ENCODE data around the gene FRMPD2.
"Not testable (repeated sequence)": the region's sequence is repeated elsewhere in the genome, so short reads cannot be mapped to it uniquely, and the experiment has no call there.

FRMPD2 gene

DNA sequence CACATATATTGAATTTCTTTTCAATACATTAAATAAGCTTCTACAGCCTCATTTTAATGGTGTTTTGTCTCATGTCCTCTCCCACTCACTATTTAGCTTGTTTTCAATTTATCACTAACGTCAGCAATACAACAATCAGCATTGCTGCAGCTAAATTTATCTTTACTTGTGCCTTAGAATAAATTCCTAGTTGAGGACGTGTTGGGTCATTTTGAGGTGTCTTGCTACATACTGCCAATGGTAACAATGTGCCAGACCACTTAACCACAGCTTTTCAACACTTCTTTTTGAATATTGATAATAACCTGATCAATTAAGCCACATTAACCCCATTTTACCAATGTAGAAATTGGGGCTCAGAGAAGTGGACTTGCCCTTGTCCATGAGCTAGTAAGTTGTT lies 26.0 kb downstream of the FRMPD2 start:
- no peaks in the 10 kb centered on the region for H3K36me3 ChIP-seq (ENCODE audit: insufficient read depth, low read length)
- H3K4me3 ChIP-seq (ENCODE audit: low read depth in 1 of 2, low read length in 2 of 2), result no peak overlapping the region
- H3K4me2 ChIP-seq (ENCODE audit: insufficient read depth, low read length), result no peak overlapping the region
- no peak overlapping the region for H3K9ac ChIP-seq (ENCODE audit: low read depth, low read length)
- H3K27me3 ChIP-seq (ENCODE audit: insufficient read depth, low read length, poor library complexity), result no peaks in the 10 kb centered on the region
- H3K9me3 ChIP-seq (ENCODE audit: insufficient read depth, low read length, severe bottlenecking), result no peaks in the 10 kb centered on the region
- no peak for DNase-seq
- TF ChIP-seq EZH2 (IDR thresholded peaks at IDR 0.05; ENCODE audit: borderline replicate concordance, low read depth, low read length, severe bottlenecking) (no peak), CTCF (IDR thresholded peaks at IDR 0.05; ENCODE audit: borderline replicate concordance, extremely low read depth, low read length, poor library complexity, severe bottlenecking) (no peak)
- H3K27ac ChIP-seq (ENCODE audit: low read length), result no peak overlapping the region
- H3K4me1 ChIP-seq (ENCODE audit: insufficient read depth, low read length), result no peaks in the 10 kb centered on the region
- no peak overlapping the region for H2AFZ ChIP-seq (ENCODE audit: low read depth, low read length)
- H4K20me1 ChIP-seq (ENCODE audit: insufficient read depth, low read length), result no peaks in the 10 kb centered on the region
- H3K79me2 ChIP-seq (ENCODE audit: insufficient read depth, low read length), result no peaks in the 10 kb centered on the region
- no peak for ATAC-seq (ENCODE audit: insufficient read depth, low read depth)

GRCh38 chr10:48247680-48248079 lies 26.8 kb downstream of the FRMPD2 start:
- no peaks in the 10 kb centered on the region for H4K20me1 ChIP-seq (ENCODE audit: insufficient read depth, low read length)
- DNase-seq, result peak; percentile 4
- no peak overlapping the region for H3K9ac ChIP-seq (ENCODE audit: low read depth, low read length)
- H3K4me2 ChIP-seq (ENCODE audit: insufficient read depth, low read length), result no peak overlapping the region
- TF ChIP-seq CTCF (IDR thresholded peaks at IDR 0.05; ENCODE audit: borderline replicate concordance, extremely low read depth, low read length, poor library complexity, severe bottlenecking), result no peak
- no peak for TF ChIP-seq EZH2 (IDR thresholded peaks at IDR 0.05; ENCODE audit: borderline replicate concordance, low read depth, low read length, severe bottlenecking)
- H3K4me1 ChIP-seq (ENCODE audit: insufficient read depth, low read length), result no peaks in the 10 kb centered on the region
- H2AFZ ChIP-seq (ENCODE audit: low read depth, low read length), result no peak overlapping the region
- no peaks in the 10 kb centered on the region for H3K36me3 ChIP-seq (ENCODE audit: insufficient read depth, low read length)
- no peak for ATAC-seq (ENCODE audit: insufficient read depth, low read depth)
- H3K27ac ChIP-seq (ENCODE audit: low read length), result no peak overlapping the region
- H3K9me3 ChIP-seq (ENCODE audit: insufficient read depth, low read length, severe bottlenecking), result no peaks in the 10 kb centered on the region
- no peaks in the 10 kb centered on the region for H3K27me3 ChIP-seq (ENCODE audit: insufficient read depth, low read length, poor library complexity)
- H3K79me2 ChIP-seq (ENCODE audit: insufficient read depth, low read length), result no peaks in the 10 kb centered on the region
- no peak overlapping the region for H3K4me3 ChIP-seq (ENCODE audit: low read depth in 1 of 2, low read length in 2 of 2)

DNA sequence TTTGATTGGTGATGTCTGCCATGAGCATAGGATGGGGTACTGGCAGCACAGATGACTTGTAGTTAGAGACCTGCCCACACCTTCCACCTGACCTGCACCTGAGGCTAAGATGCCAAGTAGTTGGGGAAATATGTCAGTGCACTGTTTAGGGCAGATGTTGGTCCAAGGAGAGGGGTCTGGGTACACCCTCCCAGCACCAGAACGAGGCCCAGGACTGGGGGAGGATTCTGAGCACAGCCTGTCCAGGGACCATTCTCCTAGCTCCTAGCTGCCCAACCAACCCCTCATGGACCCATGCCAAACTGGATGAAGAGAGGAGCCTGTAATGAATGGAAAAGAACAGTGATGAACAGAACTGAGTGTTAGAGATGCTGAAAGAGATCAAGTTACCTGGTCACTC lies 28.0 kb downstream of the FRMPD2 start:
- H4K20me1 ChIP-seq (ENCODE audit: insufficient read depth, low read length), result no peaks in the 10 kb centered on the region
- H3K27me3 ChIP-seq (ENCODE audit: insufficient read depth, low read length, poor library complexity), result no peaks in the 10 kb centered on the region
- H3K4me1 ChIP-seq (ENCODE audit: insufficient read depth, low read length), result no peaks in the 10 kb centered on the region
- H3K9ac ChIP-seq (ENCODE audit: low read depth, low read length), result no peak overlapping the region
- no peaks in the 10 kb centered on the region for H3K36me3 ChIP-seq (ENCODE audit: insufficient read depth, low read length)
- TF ChIP-seq CTCF (IDR thresholded peaks at IDR 0.05; ENCODE audit: borderline replicate concordance, extremely low read depth, low read length, poor library complexity, severe bottlenecking), result no peak
- no peak for TF ChIP-seq EZH2 (IDR thresholded peaks at IDR 0.05; ENCODE audit: borderline replicate concordance, low read depth, low read length, severe bottlenecking)
- no peak overlapping the region for H2AFZ ChIP-seq (ENCODE audit: low read depth, low read length)
- H3K4me2 ChIP-seq (ENCODE audit: insufficient read depth, low read length), result no peak overlapping the region
- H3K79me2 ChIP-seq (ENCODE audit: insufficient read depth, low read length), result no peaks in the 10 kb centered on the region
- no peaks in the 10 kb centered on the region for H3K9me3 ChIP-seq (ENCODE audit: insufficient read depth, low read length, severe bottlenecking)
- no peak for ATAC-seq (ENCODE audit: insufficient read depth, low read depth)
- no peak overlapping the region for H3K27ac ChIP-seq (ENCODE audit: low read length)
- DNase-seq, result no peak
- no peak overlapping the region for H3K4me3 ChIP-seq (ENCODE audit: low read depth in 1 of 2, low read length in 2 of 2)

- no peaks in the 10 kb centered on the region for H3K4me1 ChIP-seq (ENCODE audit: insufficient read depth, low read length)
- H2AFZ ChIP-seq (ENCODE audit: low read depth, low read length), result no peak overlapping the region
- no peak overlapping the region for H3K9ac ChIP-seq (ENCODE audit: low read depth, low read length)
- no peaks in the 10 kb centered on the region for H3K9me3 ChIP-seq (ENCODE audit: insufficient read depth, low read length, severe bottlenecking)
- no peaks in the 10 kb centered on the region for H3K36me3 ChIP-seq (ENCODE audit: insufficient read depth, low read length)
- no peaks in the 10 kb centered on the region for H4K20me1 ChIP-seq (ENCODE audit: insufficient read depth, low read length)
- no peak for DNase-seq
- no peak overlapping the region for H3K4me2 ChIP-seq (ENCODE audit: insufficient read depth, low read length)
- no peak overlapping the region for H3K27ac ChIP-seq (ENCODE audit: low read length)
- ATAC-seq (ENCODE audit: insufficient read depth, low read depth), result no peak
- TF ChIP-seq CTCF (IDR thresholded peaks at IDR 0.05; ENCODE audit: borderline replicate concordance, extremely low read depth, low read length, poor library complexity, severe bottlenecking) (no peak), EZH2 (IDR thresholded peaks at IDR 0.05; ENCODE audit: borderline replicate concordance, low read depth, low read length, severe bottlenecking) (no peak)
- H3K4me3 ChIP-seq (ENCODE audit: low read depth in 1 of 2, low read length in 2 of 2), result no peak overlapping the region
- H3K27me3 ChIP-seq (ENCODE audit: insufficient read depth, low read length, poor library complexity), result no peaks in the 10 kb centered on the region
- H3K79me2 ChIP-seq (ENCODE audit: insufficient read depth, low read length), result no peaks in the 10 kb centered on the region
Observed at GRCh38 chr10:48245977-48246376, 28.5 kb downstream of the FRMPD2 start.

- not testable (repeated sequence) for H3K27me3 ChIP-seq (ENCODE audit: insufficient read depth, low read length, poor library complexity); H3K4me3 ChIP-seq (ENCODE audit: low read depth in 1 of 2, low read length in 2 of 2); H3K9me3 ChIP-seq (ENCODE audit: insufficient read depth, low read length, severe bottlenecking); H3K36me3 ChIP-seq (ENCODE audit: insufficient read depth, low read length); H4K20me1 ChIP-seq (ENCODE audit: insufficient read depth, low read length); H2AFZ ChIP-seq (ENCODE audit: low read depth, low read length); H3K9ac ChIP-seq (ENCODE audit: low read depth, low read length); H3K79me2 ChIP-seq (ENCODE audit: insufficient read depth, low read length); DNase-seq; H3K27ac ChIP-seq (ENCODE audit: low read length); ATAC-seq (ENCODE audit: insufficient read depth, low read depth); H3K4me2 ChIP-seq (ENCODE audit: insufficient read depth, low read length); H3K4me1 ChIP-seq (ENCODE audit: insufficient read depth, low read length)
Observed at GRCh38 chr10:48243921-48244320, 30.6 kb downstream of the FRMPD2 start.

All from DND-41 (cell line).